HepG2 (cell line): ENCODE measurements around the gene DGKG. TPM values are rescaled to one million over a fixed set of nuclear protein-coding genes. Genes with fewer than 3 reads are reported as not detected.

Experiments
- ATAC-seq: fragments of 200-7000 bp; cut with Tn5 transposase; 3 replicates; pipeline ENCODE4 v1.9.1; 2020; ENCODE audit warnings: mild to moderate bottlenecking, moderate library complexity
- BruUV-seq: library from RNA; stranded (reverse); fragments of 400-500 nt; replicated peaks from 2 replicates; lab custom pipeline; 2021; lab: Mats Ljungman, UMichigan
- CTCF ChIA-PET: fragments of 300-600 bp; formaldehyde crosslinking; extraction: SDS; loops from one replicate; lab custom pipeline; 2021; ENCODE audit warnings: low total read pairs, inconsistent platforms, low intra/inter-chr PET ratio; lab: Yijun Ruan, JAX
- POLR2A ChIA-PET: fragments of 350-600 bp; sonication (Branson Sonifier 250); formaldehyde crosslinking; loops from one replicate; lab custom pipeline; 2020; ENCODE audit warnings: antibody characterized with exemption, inconsistent platforms; lab: Yijun Ruan, JAX
- DNase-seq: peaks from one replicate; pipeline ENCODE4 v3.0.0-alpha.2; 2015; ENCODE audit warnings: low spot score
- FAIRE-seq: peaks from 3 replicates; lab custom pipeline; 2011; peaks lifted over from hg19 to GRCh38; lab: Jason Lieb, UNC
- H2AFZ ChIP-seq: one replicate; pipeline ENCODE4 v1.6.1; 2011; ENCODE audit warnings: low read length, inconsistent platforms
- H3K27ac ChIP-seq: fragments of 300-600 bp; 3 replicates; pipeline ENCODE4 v1.8.0; 2011; ENCODE audit warnings: mixed run types, mild to moderate bottlenecking, mixed read lengths, low read length, inconsistent platforms; ENCODE audit not compliant: insufficient read depth; ENCODE audit errors: extremely low read length
- H3K27me3 ChIP-seq, 2 experiments: fragments of 200-600 bp in 1 of 2; 2 replicates in 1 of 2; 3 replicates in 1 of 2; pipeline versions ENCODE4 v1.6.0 to v1.8.0; 2011; ENCODE audit warnings: low read length in 2 of 2, mild to moderate bottlenecking in 2 of 2, moderate library complexity in 2 of 2, inconsistent platforms in 1 of 2; ENCODE audit not compliant: insufficient read depth in 2 of 2, control insufficient read depth in 1 of 2
- H3K36me3 ChIP-seq, 2 experiments: fragments of 200-600 bp in 1 of 2; replicated peaks in 1 of 2; 2 replicates in 1 of 2; 3 replicates in 1 of 2; pipeline versions ENCODE4 v1.5.1 to v1.8.0; 2011; ENCODE audit warnings: low read length in 2 of 2, inconsistent platforms in 1 of 2; ENCODE audit not compliant: insufficient read depth in 2 of 2, control insufficient read depth in 1 of 2
- H3K4me1 ChIP-seq: 2 replicates; pipeline ENCODE4 v1.5.1; 2012; ENCODE audit warnings: low read length, inconsistent platforms; ENCODE audit not compliant: insufficient read depth
- H3K4me2 ChIP-seq: 2 replicates; pipeline ENCODE4 v1.6.0; 2011; ENCODE audit warnings: low read depth, low read length, inconsistent platforms
- H3K4me3 ChIP-seq, 3 experiments: fragments of 200-600 bp in 1 of 3; sonication (generic), shearing (Covaris generic) in 1 of 3; replicated peaks in 1 of 3; 2 replicates each; pipeline ENCODE4 v1.5.1; 2011 to 2016; ENCODE audit warnings: low read length in 3 of 3, inconsistent platforms in 2 of 3, low read depth in 2 of 3, mild to moderate bottlenecking in 2 of 3, control low read depth in 1 of 3, mixed read lengths in 1 of 3; ENCODE audit not compliant: insufficient read depth in 1 of 3
- H3K79me2 ChIP-seq: one replicate; pipeline ENCODE4 v1.6.1; 2011; ENCODE audit warnings: low read length, inconsistent platforms; ENCODE audit not compliant: insufficient read depth
- H3K9ac ChIP-seq: 2 replicates; pipeline ENCODE4 v1.6.0; 2011; ENCODE audit warnings: mild to moderate bottlenecking, low read depth, low read length, inconsistent platforms; ENCODE audit not compliant: insufficient read depth
- H3K9me3 ChIP-seq: 2 replicates; pipeline ENCODE4 v1.5.1; 2012; ENCODE audit warnings: mild to moderate bottlenecking, low read length
- H4K20me1 ChIP-seq: 2 replicates; pipeline ENCODE4 v1.6.0; 2011; ENCODE audit warnings: inconsistent platforms, mild to moderate bottlenecking, low read length, moderate library complexity; ENCODE audit not compliant: insufficient read depth
- HNF4G ChIP-seq, 2 experiments: sonication (generic) in 1 of 2; formaldehyde crosslinking in 1 of 2; IDR thresholded peaks; 2 replicates each; pipeline versions ENCODE4 v1.4.0 to v1.6.1; 2011 to 2020; ENCODE audit warnings: borderline replicate concordance in 2 of 2, low read depth in 2 of 2, mild to moderate bottlenecking in 2 of 2, low read length in 1 of 2, missing genetic modification reagents in 1 of 2, moderate library complexity in 1 of 2
- KLF15 ChIP-seq: sonication (generic); formaldehyde crosslinking; IDR thresholded peaks from 2 replicates; pipeline ENCODE4 v1.8.1; 2023; ENCODE audit warnings: borderline replicate concordance, mild to moderate bottlenecking, inconsistent platforms, missing genetic modification reagents, mixed read lengths
- MAFF ChIP-seq: IDR thresholded peaks from 2 replicates; pipeline ENCODE4 v1.6.1; 2011; ENCODE audit warnings: low read depth, low read length, improper control_type of control experiment
- MAFK ChIP-seq, 2 experiments: IDR thresholded peaks in 1 of 2; conservative IDR thresholded peaks in 1 of 2; 2 replicates each; pipeline ENCODE4 v1.6.1; 2011; ENCODE audit warnings: improper control_type of control experiment in 2 of 2, low read length in 2 of 2
- SRY ChIP-seq: sonication (generic); formaldehyde crosslinking; IDR thresholded peaks from 2 replicates; pipeline ENCODE4 v1.8.0; 2022; ENCODE audit warnings: mild to moderate bottlenecking, missing genetic modification reagents
- TCF12 ChIP-seq, 2 experiments: fragments of 450-650 bp in 1 of 2; sonication (generic) in 1 of 2; formaldehyde crosslinking in 1 of 2; IDR thresholded peaks; 2 replicates each; pipeline versions ENCODE4 v1.6.1 to v1.8.0; 2017 to 2022; ENCODE audit warnings: antibody characterized with exemption in 1 of 2, mild to moderate bottlenecking in 1 of 2, missing genetic modification reagents in 1 of 2, moderate library complexity in 1 of 2
- THYN1 ChIP-seq: sonication (generic); formaldehyde crosslinking; IDR thresholded peaks from 2 replicates; pipeline ENCODE4 v1.8.1; 2023; ENCODE audit warnings: low read depth, mild to moderate bottlenecking, moderate library complexity, missing genetic modification reagents, borderline replicate concordance
- U2AF2 ChIP-seq: fragments of 200-400 bp; formaldehyde crosslinking; IDR thresholded peaks from 2 replicates; pipeline ENCODE4 v1.6.1; 2017; ENCODE audit warnings: low read depth, mild to moderate bottlenecking, low read length
- ZFX ChIP-seq: sonication (generic); formaldehyde crosslinking; IDR thresholded peaks from 2 replicates; pipeline ENCODE4 v1.4.0; 2020; ENCODE audit warnings: mild to moderate bottlenecking, low read depth, missing genetic modification reagents, moderate library complexity
- ZNF33B ChIP-seq: sonication (generic); formaldehyde crosslinking; IDR thresholded peaks from 2 replicates; pipeline ENCODE4 v1.5.1; 2020; ENCODE audit warnings: mild to moderate bottlenecking, missing genetic modification reagents
- ZNF605 ChIP-seq: sonication (generic); formaldehyde crosslinking; IDR thresholded peaks from 2 replicates; pipeline ENCODE4 v1.8.0; 2022; ENCODE audit warnings: mild to moderate bottlenecking, missing genetic modification reagents
- ZNF761 ChIP-seq: sonication (generic); formaldehyde crosslinking; conservative IDR thresholded peaks from 2 replicates; pipeline ENCODE4 v1.4.0; 2020; ENCODE audit warnings: mild to moderate bottlenecking, missing genetic modification reagents
- WGBS: methylation state at CpG from one replicate; pipeline ENCODE4 v1.1.6; 2017; ENCODE audit warnings: low lambda C conversion rate; 5-methylcytosine and 5-hydroxymethylcytosine counted together
- in situ Hi-C: cut with HindIII; loops from 2 replicates; pipeline ENCODE4 v1.10.0; 2017; ENCODE audit warnings: low pct_unique_long_range_greater_than_20kb; ENCODE audit not compliant: extremely low pct_ligation_motif_present
- intact Hi-C: fragments of 100-400 bp; cut with micrococcal nuclease; formaldehyde crosslinking; loops from one replicate; pipeline ENCODE4 v1.10.0; 2022; ENCODE audit not compliant: unreplicated experiment
- polyA plus RNA-seq, 8 experiments: library from polyadenylated mRNA; depleted of rRNA in 3 of 8; stranded (reverse) in 7 of 8; unstranded in 1 of 8; fragments of >200 nt; fragmentation: Illumina TruSeq in 4 of 8; extraction: Trizol in 4 of 8; gene quantifications; 2 replicates each; pipeline versions ENCODE4 v1.2.1 to v1.2.3, GENCODE V29; 2011 to 2016; ENCODE audit warnings: low read depth in 4 of 8, missing spikeins in 1 of 8, mixed read lengths in 1 of 8; ENCODE audit not compliant: insufficient read depth in 1 of 8
- total RNA-seq, 5 experiments: library from RNA; depleted of rRNA; stranded (reverse); fragments of >200 nt; fragmentation: Illumina TruSeq; extraction: Trizol; gene quantifications; 2 replicates each; pipeline ENCODE4 v1.2.3, GENCODE V29; 2016; ENCODE audit warnings: low read depth in 1 of 5

The DGKG gene
- total and polyA plus RNA-seq, 2 of the 13 experiments (the other 11 are each of a cell fraction or from before 2014, with no cell fraction given): 3.8 to 6.2 TPM

DNA sequence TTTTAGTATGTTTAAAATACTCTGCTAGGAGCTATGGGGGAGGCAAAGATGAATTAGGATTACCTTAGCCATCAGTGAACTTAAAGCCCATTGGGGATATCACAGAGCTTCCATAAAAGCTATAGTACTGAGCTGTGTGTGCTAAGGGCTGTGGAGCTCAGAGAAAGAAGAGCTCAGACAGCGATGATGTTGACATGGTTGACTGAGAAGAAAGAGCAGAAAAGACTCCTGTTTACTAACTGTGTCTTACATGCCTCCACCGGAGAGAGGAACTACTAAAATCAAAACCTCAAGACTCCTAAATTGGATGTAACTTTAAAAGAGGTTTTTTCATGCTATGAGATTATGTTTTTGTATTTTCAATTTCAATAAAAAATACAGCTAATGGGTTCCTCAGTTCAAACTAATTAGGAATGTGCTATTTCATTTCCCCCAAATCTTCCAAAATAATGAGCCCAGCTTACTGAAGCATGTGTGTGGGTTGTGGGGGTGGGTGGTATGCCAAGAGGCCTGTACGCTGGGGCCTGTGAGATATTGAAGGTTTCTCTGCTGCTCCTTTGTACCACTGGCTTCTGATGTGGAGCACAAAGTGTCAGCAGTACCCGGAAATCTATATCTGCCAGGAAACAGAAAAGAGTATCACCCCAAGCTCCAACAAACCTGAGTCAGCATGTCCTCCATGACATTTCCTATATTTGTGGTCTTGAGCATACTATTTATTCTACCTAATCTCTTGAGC, 22.7 kb downstream of the DGKG start:
- POLR2A ChIA-PET: no interaction called here
- Histone ChIP-seq H3K79me2 (no peaks in the 10 kb centered on the region), H2AFZ (no peak overlapping the region), H3K4me3 (no peak overlapping the region), H3K27ac (no peak overlapping the region), H3K4me1 (no peaks in the 10 kb centered on the region), H3K4me2 (no peak overlapping the region), H3K9ac (no peak overlapping the region), H3K27me3 (no peaks in the 10 kb centered on the region; a peak in 1 of 5 replicates), H3K36me3 (no peaks in the 10 kb centered on the region), H3K9me3 (no peaks in the 10 kb centered on the region), H4K20me1 (no peaks in the 10 kb centered on the region; the same call in 1 of the 2 replicates)
- ATAC-seq (no peak), DNase-seq (no peak), FAIRE-seq (no peak)
- 71% methylated on average over 4 of the region's 4 CpGs for WGBS
- no TSS peak for BruUV-seq
- in situ Hi-C loops: no loop called here
- TF ChIP-seq ZNF33B (CRISPR knock-in tag) (no peak), KLF15 (no peak), U2AF2 (no peak), MAFK (conservative IDR thresholded peaks at IDR 0.05 in 1 of 2, IDR thresholded peaks at IDR 0.05 in 1 of 2; ENCODE audit: low read length in 2 of 2) (peak; percentile 7 to 49; a peak in 2 of 4 replicates), MAFF (0 out of 2 replicates have a peak, but pooled peaks have one; percentile 11)
- intact Hi-C loops: no loop called here
- CTCF ChIA-PET: no interaction called here

- no peak overlapping the region for H2AFZ ChIP-seq
- no peak for TF ChIP-seq HNF4G (IDR thresholded peaks at IDR 0.05; ENCODE audit: borderline replicate concordance, low read depth, low read length)
- TF ChIP-seq HNF4G (CRISPR knock-in tag; IDR thresholded peaks at IDR 0.05; ENCODE audit: borderline replicate concordance, low read depth): no peak
- no peak for TF ChIP-seq TCF12 (IDR thresholded peaks at IDR 0.05)
- no peak for TF ChIP-seq TCF12 (CRISPR knock-in tag; IDR thresholded peaks at IDR 0.05)
- no peak for TF ChIP-seq ZNF761 (CRISPR knock-in tag)
- no peak for TF ChIP-seq ZFX (CRISPR knock-in tag)
- TF ChIP-seq THYN1 (CRISPR knock-in tag): no peak
- no peak for TF ChIP-seq ZNF605 (CRISPR knock-in tag)
- TF ChIP-seq SRY (CRISPR knock-in tag): no peak
These were observed 28.8 kb downstream of the DGKG start for GRCh38 chr3:186333256-186333655.

More at GRCh38 chr3:186333256-186333655, 28.8 kb downstream of the DGKG start:
- Histone ChIP-seq H3K4me2 (no peak overlapping the region), H3K36me3 (no peaks in the 10 kb centered on the region), H3K4me1 (peaks cover 17% of the 10 kb centered on the region), H4K20me1 (no peaks in the 10 kb centered on the region; the same call in 1 of the 2 replicates), H3K4me3 (no peak overlapping the region), H3K79me2 (no peaks in the 10 kb centered on the region), H3K9me3 (no peaks in the 10 kb centered on the region), H3K27ac (no peak overlapping the region), H3K9ac (no peak overlapping the region), H3K27me3 (no peaks in the 10 kb centered on the region)
- DNase-seq: no peak
- ATAC-seq: no peak
- in situ Hi-C loops: no loop called here
- ChIA-PET CTCF (no interaction called here), POLR2A (no interaction called here)
- intact Hi-C loops: no loop called here
- BruUV-seq: no TSS peak
- no peak for FAIRE-seq
